ENCODE data around the gene AIP.
"Not testable (repeated sequence)": the region's sequence is repeated elsewhere in the genome, so short reads cannot be mapped to it uniquely, and the experiment has no call there.

AIP gene

DNA sequence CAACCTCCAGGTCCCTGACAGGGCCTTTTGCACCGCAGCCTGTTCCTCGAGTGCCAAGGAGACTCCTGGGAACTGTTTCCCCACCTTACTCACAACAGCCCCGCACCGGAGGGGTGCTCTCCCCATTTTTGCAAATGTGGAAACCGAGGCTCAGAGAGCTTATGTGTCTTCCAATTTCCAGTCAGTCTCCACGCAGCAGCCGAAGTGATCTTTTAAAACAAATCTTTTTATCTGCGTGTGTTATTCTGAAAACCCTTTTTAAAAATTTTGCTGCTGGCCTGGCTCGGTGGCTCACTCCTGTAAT is 13.4 kb upstream of the AIP start:
- no peak for DNase-seq

GRCh38 chr11:67470337-67471002 is 12.4 kb upstream of the AIP start:
- no peak for DNase-seq

- DNase-seq: no peak
These were observed 9.9 kb upstream of the AIP start for GRCh38 chr11:67472882-67473281.

GRCh38 chr11:67476692-67477091 is 6.1 kb upstream of the AIP start:
- DNase-seq: not testable (repeated sequence)

- not testable (repeated sequence) for DNase-seq
These were observed 5.3 kb upstream of the AIP start for GRCh38 chr11:67477344-67478050.

- DNase-seq: no peak
These were observed 475 bp upstream of the AIP start for GRCh38 chr11:67482275-67482826.

DNA sequence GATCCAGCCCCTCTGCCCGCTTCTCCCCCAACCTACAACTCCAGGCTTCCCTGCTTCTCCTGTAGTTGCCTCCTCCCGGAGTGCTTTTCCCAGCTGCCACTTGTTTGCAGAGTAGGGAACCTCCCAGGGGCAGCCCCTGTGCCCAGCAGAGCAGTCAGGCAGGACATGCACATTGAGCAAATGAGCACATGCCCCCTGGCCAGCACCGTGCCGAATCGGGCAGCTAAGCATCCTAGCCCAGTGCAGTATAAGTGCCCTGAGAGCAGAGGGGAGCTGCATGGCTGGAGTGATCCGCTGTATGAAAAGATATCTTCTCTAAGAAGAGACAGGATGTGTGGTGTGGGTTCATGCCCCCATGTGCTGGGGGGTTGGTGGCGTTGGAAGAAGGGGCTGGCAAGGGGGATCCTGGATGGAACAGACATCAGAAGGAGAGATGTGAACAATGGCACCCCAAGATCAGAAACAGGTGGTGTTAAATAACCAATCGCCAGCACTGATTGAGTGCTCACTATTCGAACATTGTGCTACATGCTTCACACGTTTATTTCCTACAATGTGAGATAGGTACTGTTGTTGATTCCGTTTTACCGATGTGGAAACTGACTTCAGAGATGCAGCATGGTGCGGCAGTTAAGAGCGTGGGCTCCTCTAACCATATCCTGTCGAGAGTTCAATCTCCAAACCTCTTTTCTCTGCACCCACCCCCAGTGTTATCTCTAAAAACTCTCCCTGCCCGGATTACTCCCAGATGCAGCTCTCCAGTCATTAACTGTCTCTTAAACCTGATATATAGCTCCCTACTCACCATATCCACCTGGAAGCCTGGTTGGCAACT is 1.2 kb downstream of the AIP start:
- peak; percentile 39 for DNase-seq

GRCh38 chr11:67484847-67485311 is 2.1 kb downstream of the AIP start:
- DNase-seq: peak; percentile 85

DNA sequence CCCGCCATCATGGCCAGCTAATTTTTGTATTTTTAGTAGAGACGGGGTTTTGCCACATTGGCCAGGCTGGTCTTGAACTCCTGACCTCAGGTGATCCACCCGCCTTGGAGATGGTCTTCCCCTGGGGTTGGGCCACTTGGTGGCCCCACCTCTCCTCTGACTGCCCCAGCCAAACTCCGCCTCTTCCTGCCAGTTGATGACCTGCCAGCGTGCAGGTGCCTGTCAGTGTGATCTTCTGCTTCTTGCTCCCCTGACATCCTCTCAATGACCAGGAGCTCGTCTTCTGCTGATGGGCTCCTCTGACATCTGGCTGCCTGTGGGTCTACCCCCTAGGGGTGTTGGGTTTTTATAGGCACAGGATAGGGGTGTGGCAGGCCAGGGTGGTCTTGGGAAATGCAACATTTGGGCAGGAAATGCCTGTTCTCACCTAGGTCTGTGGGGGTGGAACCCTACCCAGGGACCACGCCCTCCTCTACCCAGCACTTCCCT is 3.1 kb downstream of the AIP start:
- DNase-seq: not testable (repeated sequence)

DNA sequence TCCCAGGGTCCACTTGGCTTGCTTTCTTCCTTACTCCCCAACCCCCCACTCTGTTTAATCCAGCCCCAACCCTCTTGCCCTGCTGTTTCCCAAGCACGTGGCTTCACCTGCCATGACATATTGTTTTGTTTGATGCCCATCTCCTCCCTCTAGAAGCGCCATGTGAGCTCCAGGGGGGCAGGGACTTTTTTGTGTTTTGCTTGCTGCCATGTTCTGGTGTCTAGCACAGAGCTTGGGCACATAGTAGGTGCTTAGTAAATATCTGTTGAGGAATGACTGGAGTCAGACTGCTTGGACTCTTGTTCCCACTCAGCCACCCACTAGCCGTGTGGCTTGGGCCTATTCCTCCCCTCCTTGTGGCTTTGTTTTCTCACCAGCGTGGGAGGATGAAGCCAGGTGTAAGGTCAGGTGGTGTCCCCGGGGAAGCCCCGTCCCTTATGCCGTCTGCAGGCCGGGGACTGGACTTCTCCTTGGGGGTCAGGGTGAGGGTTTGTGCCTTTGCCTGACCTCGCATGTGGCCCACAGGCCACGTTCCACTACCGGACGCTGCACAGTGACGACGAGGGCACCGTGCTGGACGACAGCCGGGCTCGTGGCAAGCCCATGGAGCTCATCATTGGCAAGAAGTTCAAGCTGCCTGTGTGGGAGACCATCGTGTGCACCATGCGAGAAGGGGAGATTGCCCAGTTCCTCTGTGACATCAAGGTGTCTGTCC is 3.8 kb downstream of the AIP start:
- no peak for DNase-seq

DNA sequence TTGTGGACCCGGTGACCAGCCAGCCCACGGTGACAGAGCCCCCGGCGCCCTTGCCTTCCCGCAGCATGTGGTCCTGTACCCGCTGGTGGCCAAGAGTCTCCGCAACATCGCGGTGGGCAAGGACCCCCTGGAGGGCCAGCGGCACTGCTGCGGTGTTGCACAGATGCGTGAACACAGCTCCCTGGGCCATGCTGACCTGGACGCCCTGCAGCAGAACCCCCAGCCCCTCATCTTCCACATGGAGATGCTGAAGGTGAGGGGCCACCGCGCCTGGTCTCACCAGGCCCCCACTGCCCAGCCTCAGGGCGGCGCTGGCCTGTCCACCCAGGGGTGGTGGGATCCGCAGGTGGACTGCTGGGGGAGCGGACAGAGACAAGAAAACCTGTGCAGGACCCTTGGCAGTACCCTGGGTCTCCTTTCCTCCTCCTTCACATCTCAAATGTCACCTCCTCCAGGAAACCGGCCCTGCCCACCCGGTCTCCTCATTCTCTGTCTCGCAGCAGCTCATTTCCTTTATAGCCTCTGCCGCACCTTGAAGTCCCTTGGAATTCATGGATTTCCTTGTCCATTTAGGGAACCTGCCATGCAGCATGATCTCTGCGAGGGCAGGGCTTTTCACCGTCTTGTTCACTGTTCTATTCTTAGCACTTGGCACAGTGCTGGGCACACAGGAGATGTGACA is 6.5 kb downstream of the AIP start:
- DNase-seq: no peak

GRCh38 chr11:67489885-67490726 is 7.3 kb downstream of the AIP start:
- DNase-seq: no peak

- DNase-seq: no peak
These were observed 7.9 kb downstream of the AIP start for GRCh38 chr11:67490727-67491065.

DNA sequence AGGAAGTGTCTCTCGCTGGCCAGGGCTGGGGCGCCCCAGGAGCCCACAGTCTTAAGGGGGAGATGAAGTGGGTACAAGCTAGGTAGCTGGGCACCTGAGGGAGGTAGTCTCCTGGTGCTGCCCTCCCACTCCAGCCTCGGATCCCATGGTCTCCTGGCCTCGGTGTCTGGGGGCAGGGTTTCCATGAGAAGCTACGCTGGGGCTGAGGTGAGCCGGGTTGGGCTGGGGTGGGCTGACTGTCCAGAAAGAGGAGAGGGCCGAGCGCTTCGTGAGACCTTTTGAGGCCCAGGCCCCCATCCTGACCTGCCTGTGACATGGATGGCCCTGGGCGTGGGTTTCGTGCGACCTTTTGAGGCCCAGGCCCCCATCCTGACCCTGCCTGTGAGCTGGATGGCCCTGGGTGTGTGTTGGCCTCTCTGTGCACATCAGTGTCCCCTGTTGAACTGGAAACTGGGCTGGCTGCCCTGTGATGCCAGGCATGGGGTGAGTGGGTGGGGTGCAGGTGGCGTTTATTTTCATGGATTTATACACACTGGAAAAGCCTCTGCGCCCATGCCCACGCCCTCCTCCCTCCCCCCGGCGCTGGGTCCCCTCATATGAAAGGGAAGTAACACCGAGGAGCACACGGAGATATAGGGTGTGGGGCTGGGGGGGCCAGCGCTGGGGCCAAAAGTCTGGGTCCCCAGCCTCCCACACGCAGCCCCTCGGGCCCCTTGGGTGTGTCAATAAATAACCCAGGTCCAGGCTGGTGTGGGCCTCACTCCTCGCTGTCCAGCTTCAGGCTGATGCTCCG is 8.6 kb downstream of the AIP start:
- no peak for DNase-seq

GRCh38 chr11:67492069-67492727 is 9.4 kb downstream of the AIP start:
- no peak for DNase-seq

DNA sequence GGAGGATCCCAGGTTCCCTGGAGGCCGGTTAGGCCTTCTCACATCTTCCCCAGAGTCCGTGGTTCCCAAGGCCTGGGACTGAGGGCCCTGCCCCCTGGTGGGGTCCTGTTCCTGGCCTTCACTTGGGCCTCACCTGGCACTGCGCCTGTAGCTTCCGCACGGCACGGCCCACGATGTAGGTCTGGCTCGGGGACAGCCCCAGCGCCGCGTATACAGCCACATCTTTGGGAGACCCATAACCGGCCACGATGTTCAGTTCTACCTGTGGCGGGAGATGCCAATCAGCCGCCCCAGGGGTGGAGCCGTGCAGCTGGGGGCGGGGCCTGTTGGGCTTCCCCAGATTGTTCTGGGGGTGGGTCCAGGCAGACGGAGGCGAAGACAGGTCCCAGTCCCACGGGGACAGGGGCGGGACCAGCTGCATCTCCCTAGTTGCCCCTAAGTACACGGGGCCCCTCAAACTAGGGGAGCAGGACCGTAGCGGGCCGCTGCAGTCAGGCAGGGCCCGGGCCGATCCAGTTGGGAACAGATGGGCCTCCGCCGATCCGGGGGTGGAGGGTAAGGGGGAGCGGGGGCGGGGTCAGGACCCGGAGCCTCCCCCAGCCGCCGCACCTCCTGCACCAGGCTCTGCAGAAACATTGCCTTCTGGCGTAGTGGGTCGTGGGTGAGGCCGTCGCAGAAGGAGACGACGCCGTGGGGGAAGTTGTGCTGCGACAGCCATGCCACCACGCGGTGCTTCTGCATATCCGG is 10.1 kb downstream of the AIP start:
- DNase-seq: no peak

DNA sequence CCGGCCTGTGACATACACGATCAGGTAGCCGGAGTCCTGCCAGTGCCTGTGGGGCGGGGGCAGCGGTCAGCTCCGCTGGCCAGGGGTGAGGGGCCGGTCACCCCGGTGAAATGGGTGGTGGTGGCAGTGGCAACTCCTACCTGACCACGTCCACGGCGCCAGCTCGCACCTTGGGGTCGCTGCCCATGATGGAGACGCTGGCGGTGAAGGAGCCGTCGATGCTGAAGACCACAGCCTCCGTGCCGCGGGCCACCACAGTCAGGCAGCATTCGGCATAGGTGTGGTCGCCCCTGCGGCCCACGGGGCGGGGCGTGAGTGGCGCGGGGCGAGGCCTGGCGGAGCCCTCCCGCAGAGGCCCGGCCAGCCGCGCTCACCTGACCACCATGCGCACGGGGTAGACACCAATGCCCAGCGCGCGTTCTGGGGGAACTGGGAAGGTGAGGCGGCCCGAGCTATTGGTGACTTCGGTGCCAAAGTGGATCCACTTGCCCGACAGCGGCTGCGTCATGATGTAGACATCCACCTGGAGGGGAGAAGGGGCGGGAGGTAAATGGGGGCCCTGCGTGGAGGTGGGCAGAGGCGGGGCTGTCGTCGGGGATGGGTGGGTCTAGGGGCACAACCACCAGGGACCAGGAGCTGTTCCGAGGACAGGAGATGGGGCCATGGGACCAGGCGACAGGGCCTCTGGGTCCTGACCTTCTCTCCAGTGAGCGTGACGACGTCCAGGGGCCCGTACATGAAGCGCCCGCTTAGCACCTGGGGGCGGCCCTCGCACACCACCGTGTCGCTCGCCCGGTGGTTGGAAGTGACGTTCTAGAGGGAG is 10.9 kb downstream of the AIP start:
- no peak for DNase-seq
